ENCODE results near the gene STK32A.

STK32A gene

GRCh38 chr5:147193123-147193522, 41.7 kb upstream of the STK32A start:
- Histone ChIP-seq H3K27ac (no peak overlapping the region), H3K27me3 (peaks cover 9% of the 10 kb centered on the region), H3K9me3 (no peaks in the 10 kb centered on the region), H3K4me1 (ENCODE audit: control insufficient read depth in 1 of 2, insufficient read depth in 1 of 2, low read depth in 1 of 2, low read length in 1 of 2) (no peaks in the 10 kb centered on the region), H3K4me3 (ENCODE audit: low read depth in 1 of 2, low read length in 1 of 2) (no peak overlapping the region), H3K36me3 (no peaks in the 10 kb centered on the region)
- no peak for TF ChIP-seq CTCF (IDR thresholded peaks at IDR 0.05)

GRCh38 chr5:147200004-147200403, 34.8 kb upstream of the STK32A start:
- no peak overlapping the region for H3K27ac ChIP-seq
- TF ChIP-seq CTCF (IDR thresholded peaks at IDR 0.05), result no peak
- H3K27me3 ChIP-seq, result no peaks in the 10 kb centered on the region
- H3K4me3 ChIP-seq (ENCODE audit: low read depth in 1 of 2, low read length in 1 of 2), result no peak overlapping the region
- H3K36me3 ChIP-seq, result no peaks in the 10 kb centered on the region
- no peaks in the 10 kb centered on the region for H3K4me1 ChIP-seq (ENCODE audit: control insufficient read depth in 1 of 2, insufficient read depth in 1 of 2, low read depth in 1 of 2, low read length in 1 of 2)
- H3K9me3 ChIP-seq, result no peaks in the 10 kb centered on the region

- no peaks in the 10 kb centered on the region for H3K9me3 ChIP-seq
- no peaks in the 10 kb centered on the region for H3K4me1 ChIP-seq (ENCODE audit: control insufficient read depth in 1 of 2, insufficient read depth in 1 of 2, low read depth in 1 of 2, low read length in 1 of 2)
- no peak overlapping the region for H3K27ac ChIP-seq
- no peak for TF ChIP-seq CTCF (IDR thresholded peaks at IDR 0.05)
- no peak overlapping the region for H3K4me3 ChIP-seq (ENCODE audit: low read depth in 1 of 2, low read length in 1 of 2)
- no peaks in the 10 kb centered on the region for H3K36me3 ChIP-seq
- H3K27me3 ChIP-seq, result no peaks in the 10 kb centered on the region
Observed at GRCh38 chr5:147203213-147203612, 31.6 kb upstream of the STK32A start.

- TF ChIP-seq CTCF (IDR thresholded peaks at IDR 0.05), result no peak
- H3K27me3 ChIP-seq, result no peaks in the 10 kb centered on the region
- no peaks in the 10 kb centered on the region for H3K36me3 ChIP-seq
- H3K4me3 ChIP-seq (ENCODE audit: low read depth in 1 of 2, low read length in 1 of 2), result no peak overlapping the region
- no peaks in the 10 kb centered on the region for H3K4me1 ChIP-seq (ENCODE audit: control insufficient read depth in 1 of 2, insufficient read depth in 1 of 2, low read depth in 1 of 2, low read length in 1 of 2)
- no peak overlapping the region for H3K27ac ChIP-seq
- H3K9me3 ChIP-seq, result no peaks in the 10 kb centered on the region
Observed at GRCh38 chr5:147204576-147204975, 30.2 kb upstream of the STK32A start.

GRCh38 chr5:147208134-147208533, 26.7 kb upstream of the STK32A start:
- H3K9me3 ChIP-seq, result no peaks in the 10 kb centered on the region
- H3K27me3 ChIP-seq, result no peaks in the 10 kb centered on the region
- H3K36me3 ChIP-seq, result no peaks in the 10 kb centered on the region
- H3K4me1 ChIP-seq (ENCODE audit: control insufficient read depth in 1 of 2, insufficient read depth in 1 of 2, low read depth in 1 of 2, low read length in 1 of 2), result no peaks in the 10 kb centered on the region
- no peak overlapping the region for H3K4me3 ChIP-seq (ENCODE audit: low read depth in 1 of 2, low read length in 1 of 2)
- no peak overlapping the region for H3K27ac ChIP-seq
- TF ChIP-seq CTCF (IDR thresholded peaks at IDR 0.05), result no peak

- Histone ChIP-seq H3K27ac (no peak overlapping the region), H3K9me3 (no peaks in the 10 kb centered on the region), H3K4me1 (ENCODE audit: control insufficient read depth in 1 of 2, insufficient read depth in 1 of 2, low read depth in 1 of 2, low read length in 1 of 2) (no peaks in the 10 kb centered on the region), H3K36me3 (no peaks in the 10 kb centered on the region), H3K27me3 (no peaks in the 10 kb centered on the region), H3K4me3 (ENCODE audit: low read depth in 1 of 2, low read length in 1 of 2) (no peak overlapping the region)
- TF ChIP-seq CTCF (IDR thresholded peaks at IDR 0.05), result no peak
Observed at GRCh38 chr5:147216552-147217154, 18.2 kb upstream of the STK32A start.

Measured in neutrophil (primary cell).